Inferior parietal cortex (tissue), 1 donor: Measurements from ENCODE around the gene DARS1.

ENCODE experiments used
- DNase-seq: peaks from one replicate; pipeline ENCODE4 v3.0.0-alpha.2; 2016; ENCODE audit errors: extremely low spot score

Gene DARS1

GRCh38 chr2:135985018-135985825, at the start of gene DARS1:
TSS of gene DARS1 (minus strand) at chr2:135985626. CDS start at chr2:135985468, 158 bp downstream.
- peak; percentile 83 for DNase-seq

- DNase-seq, result no peak
These were observed 49.2 kb upstream of the DARS1 start for GRCh38 chr2:136034629-136035028.

- DNase-seq, result no peak
These were observed 47.5 kb upstream of the DARS1 start for GRCh38 chr2:136032817-136033535.

- no peak for DNase-seq
These were observed 46.8 kb upstream of the DARS1 start for GRCh38 chr2:136032192-136032591.

- no peak for DNase-seq
These were observed 46.3 kb upstream of the DARS1 start for GRCh38 chr2:136031711-136032110.

GRCh38 chr2:136030406-136030805, 45.0 kb upstream of the DARS1 start:
- DNase-seq, result no peak

- no peak for DNase-seq
These were observed 43.7 kb upstream of the DARS1 start for GRCh38 chr2:136029149-136029548.

- DNase-seq, result no peak
These were observed 42.6 kb upstream of the DARS1 start for GRCh38 chr2:136028001-136028400.

- no peak for DNase-seq
These were observed 41.7 kb upstream of the DARS1 start for GRCh38 chr2:136027112-136027511.

- DNase-seq, result peak; percentile 76
These were observed 39.9 kb upstream of the DARS1 start for GRCh38 chr2:136025057-136025973.

GRCh38 chr2:136024616-136025015, 39.2 kb upstream of the DARS1 start:
- DNase-seq, result no peak

GRCh38 chr2:136024185-136024584, 38.8 kb upstream of the DARS1 start:
- no peak for DNase-seq

GRCh38 chr2:136023416-136023815, 38.0 kb upstream of the DARS1 start:
- DNase-seq, result no peak

- DNase-seq, result no peak
These were observed 37.1 kb upstream of the DARS1 start for GRCh38 chr2:136022396-136023146.

- no peak for DNase-seq
These were observed 36.5 kb upstream of the DARS1 start for GRCh38 chr2:136021976-136022375.

- no peak for DNase-seq
These were observed 36.0 kb upstream of the DARS1 start for GRCh38 chr2:136021406-136021805.

GRCh38 chr2:136020831-136021230, 35.4 kb upstream of the DARS1 start:
- no peak for DNase-seq

- no peak for DNase-seq
These were observed 34.4 kb upstream of the DARS1 start for GRCh38 chr2:136019825-136020224.

GRCh38 chr2:136019306-136019705, 33.9 kb upstream of the DARS1 start:
- DNase-seq, result no peak

- DNase-seq, result no peak
These were observed 32.4 kb upstream of the DARS1 start for GRCh38 chr2:136017786-136018185.

GRCh38 chr2:136016836-136017235, 31.4 kb upstream of the DARS1 start:
- DNase-seq, result no peak
